Activated T-cell treated with anti-CD3 and anti-CD28 coated beads, Interleukin-2, amount 50 U/mL, for 1 hour (primary cell): ENCODE data around the gene ACADS.

Experiments used
- DNase-seq: peaks from one replicate; pipeline ENCODE4 v3.0.0-alpha.2; 2020

ACADS gene

GRCh38 chr12:120725659-120726509 lies at the start of gene ACADS:
ACADS (plus strand) TSS chr12:120725826; CDS start chr12:120725886, 60 bp downstream.
- peak; percentile 92 for DNase-seq

GRCh38 chr12:120677765-120678473 lies 47.7 kb upstream of the ACADS start:
- DNase-seq: no peak

- no peak for DNase-seq
Observed at GRCh38 chr12:120678572-120678971, 47.1 kb upstream of the ACADS start.

- no peak for DNase-seq
Observed at GRCh38 chr12:120680165-120680738, 45.4 kb upstream of the ACADS start.

- no peak for DNase-seq
Observed at GRCh38 chr12:120684523-120684932, 41.1 kb upstream of the ACADS start.

GRCh38 chr12:120685522-120685921 lies 40.1 kb upstream of the ACADS start:
- DNase-seq: no peak

- peak; percentile 94 for DNase-seq
Observed at GRCh38 chr12:120686151-120686689, 39.4 kb upstream of the ACADS start.

- DNase-seq: peak; percentile 99
Observed at GRCh38 chr12:120686690-120687577, 38.7 kb upstream of the ACADS start, which contains the start of gene MLEC. MLEC (plus strand) TSS chr12:120687149; CDS start chr12:120687297, 148 bp downstream.

GRCh38 chr12:120687578-120688289 lies 37.9 kb upstream of the ACADS start:
- DNase-seq: peak; percentile 37

GRCh38 chr12:120688527-120689071 lies 37.0 kb upstream of the ACADS start:
- DNase-seq: no peak

GRCh38 chr12:120689397-120690082 lies 36.1 kb upstream of the ACADS start:
- no peak for DNase-seq

GRCh38 chr12:120690083-120690450 lies 35.6 kb upstream of the ACADS start:
- no peak for DNase-seq

GRCh38 chr12:120690978-120691377 lies 34.6 kb upstream of the ACADS start:
- DNase-seq: no peak

- no peak for DNase-seq
Observed at GRCh38 chr12:120692524-120693033, 33.0 kb upstream of the ACADS start.

GRCh38 chr12:120693848-120694247 lies 31.8 kb upstream of the ACADS start:
- DNase-seq: no peak

- DNase-seq: no peak
Observed at GRCh38 chr12:120696626-120697025, 29.0 kb upstream of the ACADS start.

GRCh38 chr12:120697344-120697743 lies 28.3 kb upstream of the ACADS start:
- no peak for DNase-seq

GRCh38 chr12:120698665-120699064 lies 27.0 kb upstream of the ACADS start:
- DNase-seq: no peak

GRCh38 chr12:120699553-120699952 lies 26.1 kb upstream of the ACADS start:
- no peak for DNase-seq

GRCh38 chr12:120700886-120701285 lies 24.7 kb upstream of the ACADS start:
- no peak for DNase-seq
